ENCODE measurements around the gene ZFPM1. TPM values are rescaled to one million over a fixed set of nuclear protein-coding genes. Genes with fewer than 3 reads are reported as not detected.

The ZFPM1 gene
- total RNA-seq, 1 donor from 2014 or later = 1.7 TPM

- intact Hi-C loops (cut with DNase I) = no loop called here
- Histone ChIP-seq H3K27ac (no peak overlapping the region), H3K4me1 (peaks cover 6% of the 10 kb centered on the region), H3K27me3 (no peaks in the 10 kb centered on the region), H3K36me3 (no peaks in the 10 kb centered on the region), H3K9me3 (no peaks in the 10 kb centered on the region), H3K4me3 (no peak overlapping the region)
- no peak for DNase-seq (ENCODE audit: extremely low spot score in 2 of 2)
- TF ChIP-seq POLR2A (IDR thresholded peaks at IDR 0.05) (no peak), POLR2AphosphoS5 (IDR thresholded peaks at IDR 0.05; ENCODE audit: insufficient read depth in 1 of 2, low read depth in 1 of 2) (no peak), CTCF (IDR thresholded peaks at IDR 0.05) (no peak)
Observed at GRCh38 chr16:88446736-88447135, 6.3 kb upstream of the ZFPM1 start.

- Histone ChIP-seq H3K27me3 (no peaks in the 10 kb centered on the region), H3K9me3 (no peaks in the 10 kb centered on the region), H3K27ac (no peak overlapping the region), H3K4me3 (no peak overlapping the region), H3K4me1 (peaks cover 8% of the 10 kb centered on the region), H3K36me3 (no peaks in the 10 kb centered on the region)
- intact Hi-C loops (cut with DNase I) = no loop called here
- TF ChIP-seq POLR2A (IDR thresholded peaks at IDR 0.05) (no peak), CTCF (IDR thresholded peaks at IDR 0.05) (no peak), POLR2AphosphoS5 (IDR thresholded peaks at IDR 0.05; ENCODE audit: insufficient read depth in 1 of 2, low read depth in 1 of 2) (no peak)
- DNase-seq (ENCODE audit: extremely low spot score in 2 of 2) = no peak
Observed at GRCh38 chr16:88447881-88448280, 5.2 kb upstream of the ZFPM1 start.

GRCh38 chr16:88448461-88449266 lies 4.4 kb upstream of the ZFPM1 start:
- TF ChIP-seq CTCF (IDR thresholded peaks at IDR 0.05) (no peak), POLR2A (IDR thresholded peaks at IDR 0.05) (no peak), POLR2AphosphoS5 (IDR thresholded peaks at IDR 0.05; ENCODE audit: insufficient read depth in 1 of 2, low read depth in 1 of 2) (no peak)

GRCh38 chr16:88449267-88449561 lies 3.9 kb upstream of the ZFPM1 start:
- intact Hi-C loops (cut with DNase I) = no loop called here
- Histone ChIP-seq H3K27ac (no peak overlapping the region), H3K27me3 (no peaks in the 10 kb centered on the region), H3K36me3 (no peaks in the 10 kb centered on the region), H3K9me3 (no peaks in the 10 kb centered on the region), H3K4me1 (peaks cover 13% of the 10 kb centered on the region), H3K4me3 (no peak overlapping the region)
- TF ChIP-seq CTCF (IDR thresholded peaks at IDR 0.05) (no peak), POLR2A (IDR thresholded peaks at IDR 0.05) (no peak), POLR2AphosphoS5 (IDR thresholded peaks at IDR 0.05; ENCODE audit: insufficient read depth in 1 of 2, low read depth in 1 of 2) (no peak)
- no peak for DNase-seq (ENCODE audit: extremely low spot score in 2 of 2)

More at GRCh38 chr16:88448461-88449266, 4.4 kb upstream of the ZFPM1 start:
- Histone ChIP-seq H3K4me3 (no peak overlapping the region), H3K27ac (no peak overlapping the region), H3K9me3 (no peaks in the 10 kb centered on the region), H3K36me3 (no peaks in the 10 kb centered on the region), H3K4me1 (peaks cover 7% of the 10 kb centered on the region), H3K27me3 (no peaks in the 10 kb centered on the region)
- DNase-seq (ENCODE audit: extremely low spot score in 2 of 2) = no peak
- intact Hi-C loops (cut with DNase I) = no loop called here
